Panc1 (cell line): Measurements from ENCODE around the gene NTRK2. TPM values are rescaled to one million over a fixed set of nuclear protein-coding genes. Genes with fewer than 3 reads are reported as not detected.

Experiments
- ATAC-seq: fragments of 200-7000 bp; cut with Tn5 transposase; 2 replicates; pipeline ENCODE4 v1.9.1; 2020; ENCODE audit warnings: mild to moderate bottlenecking, moderate library complexity
- BruUV-seq: library from RNA; stranded (reverse); fragments of 400-500 nt; replicated peaks from 2 replicates; lab custom pipeline; 2021; lab: Mats Ljungman, UMichigan
- CTCF ChIA-PET: fragments of 300-600 bp; sonication (Branson Sonifier 250); formaldehyde crosslinking; loops from one replicate; lab custom pipeline; 2022; ENCODE audit warnings: antibody characterized with exemption; lab: Charles Lee
- POLR2A ChIA-PET: fragments of 300-600 bp; sonication (Branson Sonifier 250); formaldehyde crosslinking; loops from one replicate; lab custom pipeline; 2022; ENCODE audit warnings: antibody characterized with exemption; lab: Charles Lee
- DNase-seq: peaks from one replicate; pipeline ENCODE4 v3.0.0-alpha.2; 2010; ENCODE audit warnings: low read depth, low spot score
- H3K27ac ChIP-seq: 2 replicates; pipeline ENCODE4 v1.5.1; 2011; ENCODE audit warnings: mild to moderate bottlenecking, low read length, inconsistent platforms
- H3K27me3 ChIP-seq: fragments of 200-500 bp; sonication (Bioruptor generic); 2 replicates; pipeline ENCODE4 v1.6.0; 2014; ENCODE audit warnings: low read length, inconsistent platforms; ENCODE audit not compliant: control insufficient read depth, insufficient read depth
- H3K36me3 ChIP-seq: fragments of 200-500 bp; sonication (Bioruptor generic); 2 replicates; pipeline ENCODE4 v1.5.1; 2014; ENCODE audit warnings: inconsistent platforms, mild to moderate bottlenecking, low read length, moderate library complexity; ENCODE audit not compliant: control insufficient read depth, insufficient read depth
- H3K4me1 ChIP-seq: 2 replicates; pipeline ENCODE4 v1.5.1; 2011; ENCODE audit warnings: inconsistent platforms, mild to moderate bottlenecking, low read length, moderate library complexity; ENCODE audit not compliant: control insufficient read depth, insufficient read depth
- H3K4me3 ChIP-seq, 2 experiments: 2 replicates each; pipeline ENCODE4 v1.5.1; 2011 to 2012; ENCODE audit warnings: low read depth in 2 of 2, low read length in 2 of 2, mild to moderate bottlenecking in 2 of 2, inconsistent platforms in 1 of 2, moderate library complexity in 1 of 2
- H3K9me3 ChIP-seq: fragments of 200-500 bp; sonication (Bioruptor generic); 2 replicates; pipeline ENCODE4 v1.5.1; 2014; ENCODE audit warnings: low read depth, mild to moderate bottlenecking, inconsistent platforms, low read length, moderate library complexity; ENCODE audit not compliant: control insufficient read depth, insufficient read depth
- POLR2AphosphoS5 ChIP-seq: IDR thresholded peaks from 2 replicates; pipeline ENCODE4 v1.6.1; 2012; ENCODE audit warnings: mild to moderate bottlenecking, low read depth, low read length, moderate library complexity
- SIN3A ChIP-seq: IDR thresholded peaks from 2 replicates; pipeline ENCODE4 v1.6.1; 2012; ENCODE audit warnings: low read depth, mild to moderate bottlenecking, low read length, moderate library complexity, borderline replicate concordance; ENCODE audit not compliant: insufficient read depth
- TCF7L2 ChIP-seq: IDR thresholded peaks from 2 replicates; pipeline ENCODE4 v1.6.1; 2011; ENCODE audit warnings: mild to moderate bottlenecking, low read depth, low read length, inconsistent platforms
- in situ Hi-C: cut with HindIII; loops from 2 replicates; pipeline ENCODE4 v1.10.0; 2016; ENCODE audit warnings: low sequenced_read_pairs, low pct_unique_long_range_greater_than_20kb
- intact Hi-C: fragments of 100-400 bp; cut with micrococcal nuclease; formaldehyde crosslinking; loops from one replicate; pipeline ENCODE4 v1.10.0; 2022; ENCODE audit not compliant: unreplicated experiment
- total RNA-seq: library from RNA; stranded (reverse); gene quantifications from one replicate; pipeline ENCODE4 v1.2.1, GENCODE V29; 2021; ENCODE audit not compliant: unreplicated experiment
- TF ChIP-seq, protein P1 (sequence below), 2 experiments: IDR thresholded peaks; 2 replicates each; pipeline ENCODE4 v1.6.1; 2011 to 2012; ENCODE audit warnings: low read depth in 2 of 2, control low read depth in 1 of 2, low read length in 1 of 2, mild to moderate bottlenecking in 1 of 2, moderate library complexity in 1 of 2; ENCODE audit not compliant: insufficient read depth in 1 of 2
- TF ChIP-seq, protein P2 (sequence below): fragments of 450-650 bp; IDR thresholded peaks from 2 replicates; pipeline ENCODE4 v1.5.1; 2017; ENCODE audit warnings: mild to moderate bottlenecking

Gene NTRK2
- total RNA-seq, 1 experiment from 2014 or later, result 0.23 TPM

DNA sequence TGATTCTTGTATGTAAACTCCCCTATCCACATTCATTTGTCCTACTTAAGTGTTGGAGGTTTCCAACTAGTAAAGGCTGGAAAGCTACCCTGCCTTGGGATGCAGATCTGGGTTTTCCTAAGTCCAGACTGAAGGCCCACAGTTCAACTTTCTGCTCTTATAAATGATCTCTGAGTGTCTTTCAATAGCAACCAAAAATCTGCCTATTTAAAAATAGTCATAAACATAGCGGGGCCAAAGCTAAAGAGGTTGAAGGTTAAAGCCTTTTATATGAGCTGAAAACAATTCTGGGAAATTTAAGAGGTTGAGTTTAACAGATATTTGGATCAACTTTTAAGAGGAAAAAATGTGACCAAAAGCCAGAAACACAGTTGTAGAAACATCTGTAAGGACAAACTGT, 87.2 kb downstream of the NTRK2 start:
- POLR2A ChIA-PET, result no interaction called here
- CTCF ChIA-PET, result no interaction called here
- TF ChIP-seq POLR2AphosphoS5 (no peak), TCF7L2 (no peak), SIN3A (no peak)
- TF ChIP-seq, protein P1, sequence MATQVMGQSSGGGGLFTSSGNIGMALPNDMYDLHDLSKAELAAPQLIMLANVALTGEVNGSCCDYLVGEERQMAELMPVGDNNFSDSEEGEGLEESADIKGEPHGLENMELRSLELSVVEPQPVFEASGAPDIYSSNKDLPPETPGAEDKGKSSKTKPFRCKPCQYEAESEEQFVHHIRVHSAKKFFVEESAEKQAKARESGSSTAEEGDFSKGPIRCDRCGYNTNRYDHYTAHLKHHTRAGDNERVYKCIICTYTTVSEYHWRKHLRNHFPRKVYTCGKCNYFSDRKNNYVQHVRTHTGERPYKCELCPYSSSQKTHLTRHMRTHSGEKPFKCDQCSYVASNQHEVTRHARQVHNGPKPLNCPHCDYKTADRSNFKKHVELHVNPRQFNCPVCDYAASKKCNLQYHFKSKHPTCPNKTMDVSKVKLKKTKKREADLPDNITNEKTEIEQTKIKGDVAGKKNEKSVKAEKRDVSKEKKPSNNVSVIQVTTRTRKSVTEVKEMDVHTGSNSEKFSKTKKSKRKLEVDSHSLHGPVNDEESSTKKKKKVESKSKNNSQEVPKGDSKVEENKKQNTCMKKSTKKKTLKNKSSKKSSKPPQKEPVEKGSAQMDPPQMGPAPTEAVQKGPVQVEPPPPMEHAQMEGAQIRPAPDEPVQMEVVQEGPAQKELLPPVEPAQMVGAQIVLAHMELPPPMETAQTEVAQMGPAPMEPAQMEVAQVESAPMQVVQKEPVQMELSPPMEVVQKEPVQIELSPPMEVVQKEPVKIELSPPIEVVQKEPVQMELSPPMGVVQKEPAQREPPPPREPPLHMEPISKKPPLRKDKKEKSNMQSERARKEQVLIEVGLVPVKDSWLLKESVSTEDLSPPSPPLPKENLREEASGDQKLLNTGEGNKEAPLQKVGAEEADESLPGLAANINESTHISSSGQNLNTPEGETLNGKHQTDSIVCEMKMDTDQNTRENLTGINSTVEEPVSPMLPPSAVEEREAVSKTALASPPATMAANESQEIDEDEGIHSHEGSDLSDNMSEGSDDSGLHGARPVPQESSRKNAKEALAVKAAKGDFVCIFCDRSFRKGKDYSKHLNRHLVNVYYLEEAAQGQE (IDR thresholded peaks at IDR 0.05; ENCODE audit: insufficient read depth in 1 of 2, low read depth in 2 of 2, low read length in 1 of 2), result no peak
- TF ChIP-seq, protein P2, sequence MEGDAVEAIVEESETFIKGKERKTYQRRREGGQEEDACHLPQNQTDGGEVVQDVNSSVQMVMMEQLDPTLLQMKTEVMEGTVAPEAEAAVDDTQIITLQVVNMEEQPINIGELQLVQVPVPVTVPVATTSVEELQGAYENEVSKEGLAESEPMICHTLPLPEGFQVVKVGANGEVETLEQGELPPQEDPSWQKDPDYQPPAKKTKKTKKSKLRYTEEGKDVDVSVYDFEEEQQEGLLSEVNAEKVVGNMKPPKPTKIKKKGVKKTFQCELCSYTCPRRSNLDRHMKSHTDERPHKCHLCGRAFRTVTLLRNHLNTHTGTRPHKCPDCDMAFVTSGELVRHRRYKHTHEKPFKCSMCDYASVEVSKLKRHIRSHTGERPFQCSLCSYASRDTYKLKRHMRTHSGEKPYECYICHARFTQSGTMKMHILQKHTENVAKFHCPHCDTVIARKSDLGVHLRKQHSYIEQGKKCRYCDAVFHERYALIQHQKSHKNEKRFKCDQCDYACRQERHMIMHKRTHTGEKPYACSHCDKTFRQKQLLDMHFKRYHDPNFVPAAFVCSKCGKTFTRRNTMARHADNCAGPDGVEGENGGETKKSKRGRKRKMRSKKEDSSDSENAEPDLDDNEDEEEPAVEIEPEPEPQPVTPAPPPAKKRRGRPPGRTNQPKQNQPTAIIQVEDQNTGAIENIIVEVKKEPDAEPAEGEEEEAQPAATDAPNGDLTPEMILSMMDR, result no peak
- BruUV-seq, result no TSS peak
- intact Hi-C loops (no loop called here), in situ Hi-C loops (no loop called here)
- Histone ChIP-seq H3K4me3 (no peak overlapping the region), H3K9me3 (no peaks in the 10 kb centered on the region), H3K27me3 (no peaks in the 10 kb centered on the region), H3K27ac (no peak overlapping the region), H3K36me3 (no peaks in the 10 kb centered on the region), H3K4me1 (no peaks in the 10 kb centered on the region)
- ATAC-seq (no peak), DNase-seq (no peak)

DNA sequence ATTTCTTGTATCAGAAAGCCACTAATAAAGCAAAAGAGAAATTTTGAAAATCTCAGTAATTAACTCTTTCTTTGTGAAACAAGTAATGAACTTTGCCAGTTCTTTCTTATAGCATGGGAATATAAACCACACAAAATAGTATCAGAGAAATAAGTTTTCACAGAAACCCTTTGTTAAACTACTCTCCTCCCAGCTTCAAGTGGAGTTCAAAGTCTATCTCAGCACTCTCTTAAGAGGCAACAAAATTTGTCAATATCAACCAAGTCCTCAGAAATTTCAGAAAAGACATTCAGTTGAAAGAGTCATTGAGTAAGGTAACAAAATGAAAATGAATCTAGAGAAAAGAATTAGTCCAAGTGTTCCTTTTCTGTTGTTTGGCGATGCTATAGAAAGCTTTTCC, 89.3 kb downstream of the NTRK2 start:
- no TSS peak for BruUV-seq
- no peak overlapping the region for H3K4me3 ChIP-seq
- H3K36me3 ChIP-seq, result no peaks in the 10 kb centered on the region
- no peaks in the 10 kb centered on the region for H3K9me3 ChIP-seq
- no peaks in the 10 kb centered on the region for H3K27me3 ChIP-seq
- CTCF ChIA-PET, result no interaction called here
- POLR2A ChIA-PET, result no interaction called here
- H3K4me1 ChIP-seq, result no peaks in the 10 kb centered on the region
- H3K27ac ChIP-seq, result no peak overlapping the region
- in situ Hi-C loops, result no loop called here
- intact Hi-C loops, result no loop called here
- ATAC-seq, result no peak
- no peak for DNase-seq
- TF ChIP-seq TCF7L2 (no peak), POLR2AphosphoS5 (no peak), SIN3A (no peak)
- TF ChIP-seq, protein P1 (IDR thresholded peaks at IDR 0.05; ENCODE audit: insufficient read depth in 1 of 2, low read depth in 2 of 2, low read length in 1 of 2), result no peak
- TF ChIP-seq, protein P2, result no peak
